NCI-H2227 (cell line): Measurements from ENCODE around the gene IFT80.

Experiments
- DNase-seq: peaks from one replicate; lab custom pipeline; 2025; ENCODE audit not compliant: unreplicated experiment; lab: John Stamatoyannopoulos, UW

IFT80 gene

DNA sequence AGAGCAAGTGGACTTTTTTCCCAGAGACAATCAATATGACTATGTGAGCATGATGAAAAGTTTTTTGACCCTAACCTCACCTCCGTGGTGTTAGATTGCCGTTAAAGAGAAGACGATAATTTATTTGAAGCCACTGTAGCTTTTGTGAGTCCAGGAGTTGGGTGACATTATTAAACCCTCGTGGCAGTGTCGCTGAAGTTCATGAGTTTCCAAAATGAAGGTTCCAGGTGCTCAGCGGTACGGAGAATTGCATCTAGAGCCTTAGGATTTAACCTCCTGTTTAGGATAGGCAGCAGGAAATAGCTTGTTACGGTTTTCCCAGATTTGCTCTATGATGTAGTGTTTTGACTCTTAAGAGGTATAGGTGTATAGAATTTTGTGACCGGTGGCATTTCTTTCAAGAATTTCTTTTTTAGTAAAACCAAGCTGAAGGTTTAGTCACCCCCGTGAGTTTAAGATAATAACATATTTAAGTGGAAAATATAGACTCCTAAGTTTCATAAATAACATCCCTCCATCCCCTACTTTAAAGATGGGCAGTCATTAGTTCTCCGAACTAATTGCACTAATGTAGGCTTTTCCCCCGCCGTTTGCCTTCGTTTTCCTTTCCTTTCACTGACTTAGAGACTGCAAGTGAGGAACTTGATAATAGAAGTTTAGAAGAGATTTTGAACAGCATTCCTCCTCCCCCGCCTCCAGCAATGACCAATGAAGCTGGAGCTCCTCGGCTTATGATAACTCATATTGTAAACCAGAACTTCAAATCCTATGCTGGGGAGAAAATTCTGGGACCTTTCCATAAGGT is 2.5 kb upstream of the IFT80 start:
- DNase-seq, result peak; percentile 3

GRCh38 chr3:160400702-160401150 is 1.7 kb upstream of the IFT80 start:
- DNase-seq, result peak; percentile 9

DNA sequence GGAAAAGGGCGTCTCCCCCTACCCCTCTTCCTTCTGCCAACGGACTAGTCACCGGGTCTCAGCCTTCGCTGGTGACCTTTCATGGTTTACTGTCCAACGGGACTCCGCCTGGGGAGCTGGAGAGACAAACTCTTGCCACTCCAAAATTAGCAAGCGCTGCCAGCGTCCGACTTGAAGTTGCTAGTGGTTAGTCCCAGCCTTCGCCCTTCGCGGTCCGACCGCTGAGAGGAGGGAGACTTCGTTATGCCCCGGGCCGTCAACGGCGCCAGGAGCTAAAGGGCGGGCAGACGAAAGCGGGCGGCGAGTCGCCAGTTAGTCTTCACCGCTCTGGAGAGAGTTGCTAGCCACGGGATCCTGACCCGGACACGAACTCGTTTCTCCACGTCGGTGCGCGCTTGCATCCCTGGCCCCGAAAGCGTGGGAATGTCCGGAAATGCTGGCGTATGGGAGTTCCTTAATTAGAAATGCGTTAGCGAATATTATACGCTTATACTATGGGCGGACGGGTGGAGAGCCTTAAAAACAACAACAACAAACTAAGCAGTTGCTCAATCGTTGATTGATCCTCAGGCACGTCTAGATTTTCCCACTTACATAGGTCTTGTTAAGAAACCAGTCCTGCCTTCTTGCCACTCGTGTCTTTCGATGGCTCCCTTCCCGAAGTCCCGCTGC is 1.1 kb upstream of the IFT80 start:
- DNase-seq, result peak; percentile 48

DNA sequence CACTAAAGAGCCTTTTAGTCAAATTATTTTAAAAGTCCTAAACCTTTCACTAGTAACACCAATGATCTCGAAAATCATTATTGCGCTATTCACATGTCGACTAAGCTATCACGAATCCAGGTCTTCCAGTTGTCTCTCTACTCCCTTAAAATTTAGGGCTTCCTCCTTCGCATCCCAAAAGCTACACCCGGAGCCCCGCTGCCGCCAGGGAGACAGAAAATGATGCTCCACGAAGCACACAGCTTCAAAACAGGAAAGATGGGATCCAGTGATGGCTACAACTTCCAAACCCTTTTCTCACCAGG is 253 bp downstream of the IFT80 start:
- DNase-seq, result no peak

DNA sequence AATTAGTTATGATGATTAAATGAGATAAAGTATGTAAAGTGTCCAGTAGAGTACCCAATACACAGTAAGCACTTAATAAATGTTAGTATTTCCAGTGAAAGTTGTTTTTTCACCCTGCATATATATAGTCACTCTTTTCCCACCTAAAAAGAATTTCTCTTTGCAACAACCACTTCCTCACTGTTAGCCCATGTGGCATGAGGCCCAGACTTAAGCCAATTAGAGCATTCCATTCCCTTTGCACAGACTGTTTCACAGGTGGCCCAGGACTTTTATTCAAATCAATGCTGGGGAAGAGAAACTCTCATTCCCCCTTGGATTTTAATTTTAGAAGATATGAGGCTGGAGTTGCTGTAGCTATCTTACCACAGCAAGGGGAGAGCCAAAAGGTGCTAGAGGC is 3.7 kb downstream of the IFT80 start:
- DNase-seq, result no peak

DNA sequence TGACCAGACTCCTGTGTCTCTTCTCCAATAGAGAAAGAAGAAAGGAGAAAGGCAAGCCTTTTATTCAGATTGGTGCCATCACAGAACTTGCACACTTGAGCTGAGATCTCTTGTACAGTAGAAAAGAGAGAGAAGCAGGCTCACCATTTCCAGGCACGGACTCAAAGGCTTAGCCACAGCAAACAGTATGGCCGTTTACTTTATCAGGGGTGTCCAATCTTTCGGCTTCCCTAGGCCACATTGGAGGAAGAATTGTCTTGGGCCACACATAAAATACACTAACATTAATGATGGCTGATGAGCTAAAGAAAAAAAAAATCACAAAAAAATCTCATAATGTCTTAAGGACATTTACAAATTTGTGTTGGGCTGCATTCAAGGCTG is 5.0 kb downstream of the IFT80 start:
- no peak for DNase-seq

GRCh38 chr3:160393346-160394008 is 5.5 kb downstream of the IFT80 start:
- no peak for DNase-seq

- DNase-seq, result no peak
Measured at GRCh38 chr3:160392798-160393197, 6.2 kb downstream of the IFT80 start.

DNA sequence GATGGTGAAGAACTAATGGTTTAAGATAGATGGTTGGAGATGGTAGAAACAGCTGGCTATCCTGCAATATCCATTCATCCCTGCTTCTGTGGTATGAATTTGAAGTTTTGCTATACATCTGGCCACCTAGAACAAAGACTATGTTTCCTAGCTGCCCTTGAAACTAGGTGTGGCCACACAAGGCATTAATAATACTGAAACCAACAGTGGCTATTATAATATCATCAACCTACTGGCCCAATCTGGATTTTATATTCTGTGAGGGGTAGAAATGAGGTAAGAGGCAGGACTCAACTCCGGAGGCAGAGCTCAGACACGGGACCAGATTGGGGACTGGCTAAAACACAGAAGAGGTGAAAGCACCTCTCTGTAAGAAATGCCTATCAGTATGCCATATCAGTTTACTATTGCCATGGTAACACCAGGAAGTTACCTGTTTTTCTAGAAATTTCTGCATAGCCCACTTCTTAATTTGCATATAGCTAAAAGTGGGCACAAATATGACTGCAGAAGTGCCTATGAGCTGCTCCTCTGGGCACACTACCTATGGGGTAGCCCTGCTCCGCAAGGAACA is 8.4 kb downstream of the IFT80 start:
- DNase-seq, result no peak

GRCh38 chr3:160384639-160385318 is 14.2 kb downstream of the IFT80 start:
- no peak for DNase-seq

DNA sequence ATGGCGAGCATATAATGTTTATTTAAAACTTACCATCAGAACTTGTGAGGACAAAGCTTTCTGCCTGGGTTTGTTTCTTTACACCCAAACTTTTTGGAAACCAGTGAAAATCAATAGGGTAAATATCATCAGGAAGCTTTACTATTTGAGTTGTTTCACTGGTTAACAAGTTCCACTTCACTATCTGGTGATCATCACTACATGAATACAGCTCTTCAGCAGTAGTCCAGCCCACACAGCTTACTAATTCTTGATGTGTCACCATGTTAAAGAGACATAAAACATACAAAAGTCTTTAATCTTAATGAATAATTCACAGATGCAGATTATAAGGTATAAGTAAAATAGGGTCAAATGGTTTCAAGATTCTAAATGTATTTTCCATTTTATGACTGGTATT is 17.6 kb downstream of the IFT80 start:
- DNase-seq, result no peak

GRCh38 chr3:160379628-160380214 is 19.3 kb downstream of the IFT80 start:
- no peak for DNase-seq

DNA sequence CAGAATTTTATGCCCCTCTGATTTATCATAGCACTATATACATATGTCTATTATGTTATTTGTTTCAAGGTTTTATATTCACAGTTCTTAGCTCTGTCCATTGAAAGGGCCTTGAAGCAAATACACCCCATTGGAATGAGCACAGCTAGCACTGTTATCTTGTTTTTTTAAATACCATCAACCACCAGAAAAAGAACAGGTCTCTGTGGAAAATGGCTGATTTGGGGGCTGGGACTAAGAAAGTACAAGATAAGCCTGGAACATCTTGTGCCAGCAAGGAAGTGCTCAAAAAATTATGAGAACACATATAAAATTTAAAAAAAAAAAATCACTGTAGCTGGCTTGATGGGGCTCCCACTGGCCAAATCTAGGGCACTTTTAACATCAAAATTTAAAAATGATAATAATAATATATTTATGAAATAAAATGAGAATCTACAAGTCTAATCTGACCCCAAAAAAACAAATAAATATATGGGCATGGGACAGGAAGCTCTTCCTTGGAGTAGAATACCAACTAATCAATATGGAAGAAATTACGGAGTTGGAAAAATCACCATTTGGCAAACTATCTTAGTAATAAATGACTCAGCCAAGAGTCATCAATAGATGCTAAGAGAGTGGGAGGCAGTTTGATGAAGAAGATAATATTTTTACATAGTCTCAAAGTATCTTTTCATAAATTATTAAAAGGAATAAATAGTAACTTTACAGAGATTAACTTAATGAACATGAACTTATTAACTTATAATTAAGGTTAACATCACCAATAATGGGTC is 20.5 kb downstream of the IFT80 start:
- no peak for DNase-seq

DNA sequence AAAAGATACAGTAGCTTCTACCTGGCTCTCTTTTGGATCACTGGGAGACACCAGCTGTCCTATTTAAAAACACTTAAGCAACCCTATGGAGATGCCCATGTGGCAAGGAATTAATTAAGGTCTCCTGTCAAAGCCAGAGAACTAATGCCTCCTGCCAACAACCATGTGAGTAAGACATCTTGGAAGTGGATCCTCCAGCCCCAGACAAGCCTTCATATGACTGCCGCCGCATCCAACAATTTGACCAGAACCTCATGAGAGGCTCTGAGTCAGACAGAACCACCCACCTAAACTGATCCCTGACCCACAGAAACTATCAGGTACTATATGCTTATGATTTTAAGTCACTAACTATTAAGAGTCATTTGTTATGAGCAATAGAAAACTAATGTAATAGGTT is 22.3 kb downstream of the IFT80 start:
- no peak for DNase-seq

DNA sequence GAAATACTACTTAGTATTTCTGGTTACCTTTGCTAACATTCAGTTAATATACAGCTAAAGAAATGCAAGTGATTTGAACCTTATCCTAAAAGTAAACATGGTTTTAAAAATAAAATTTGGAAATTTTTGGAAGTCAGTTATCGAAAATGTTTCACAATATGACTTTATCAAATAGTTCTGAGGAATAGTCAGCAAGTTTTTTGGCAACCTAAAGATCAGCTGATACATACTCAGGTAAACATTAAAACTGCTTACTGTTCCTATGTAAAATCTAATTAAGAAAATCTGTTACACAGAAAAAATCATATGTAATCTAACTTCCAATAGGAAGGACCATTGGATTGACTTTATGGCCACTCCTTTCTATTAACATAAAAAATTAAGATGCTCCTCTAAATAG is 24.1 kb downstream of the IFT80 start:
- DNase-seq, result no peak

- no peak for DNase-seq
Measured at GRCh38 chr3:160374472-160374871, 24.6 kb downstream of the IFT80 start.

DNA sequence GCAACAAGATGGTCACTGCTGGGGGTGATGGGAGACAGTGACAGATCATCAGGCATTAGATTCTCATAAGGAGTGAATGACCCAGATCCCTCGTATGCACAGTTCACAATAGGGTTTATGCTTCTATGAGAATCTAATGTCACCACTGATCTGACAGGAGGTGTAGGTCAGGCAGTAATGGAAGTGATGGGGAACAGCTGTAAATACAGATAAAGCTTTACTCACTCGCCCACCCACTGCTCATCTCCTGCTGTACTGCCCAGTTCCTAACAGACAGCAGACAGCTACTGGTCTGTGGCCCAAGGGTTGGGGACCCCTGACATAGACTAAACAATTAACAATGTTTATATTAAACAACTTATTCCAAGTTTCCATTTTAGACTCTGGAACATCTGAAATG is 25.4 kb downstream of the IFT80 start:
- no peak for DNase-seq

- no peak for DNase-seq
Measured at GRCh38 chr3:160372780-160373179, 26.2 kb downstream of the IFT80 start.

GRCh38 chr3:160370987-160371857 is 27.8 kb downstream of the IFT80 start:
- no peak for DNase-seq
